Gastroesophageal sphincter (tissue), 4 donors: ENCODE results near the gene CEP104. TPM values are rescaled to one million over a fixed set of nuclear protein-coding genes. Genes with fewer than 3 reads are reported as not detected.

Experiments used
- ATAC-seq: fragments of 150-250 bp; one replicate; pipeline ENCODE4 v1.9.1; 2016; ENCODE audit warnings: mild to moderate bottlenecking, moderate library complexity
- H3K27ac ChIP-seq, 4 donors: fragments of 200-600 bp; sonication (generic) in 3 of 4; 1 replicate in 3 of 4; 2 replicates in 1 of 4; pipeline ENCODE4 v1.5.1; 2016 to 2019
- H3K27me3 ChIP-seq: fragments of 200-600 bp; sonication (generic); one replicate; pipeline ENCODE4 v1.5.1; 2019
- H3K36me3 ChIP-seq, 2 donors: fragments of 200-600 bp; sonication (generic); one replicate each; pipeline ENCODE4 v1.5.1; 2019; ENCODE audit warnings: control low read depth in 1 of 2
- H3K4me1 ChIP-seq, 3 donors: fragments of 200-600 bp; sonication (generic); 1 replicate in 2 of 3; 2 replicates in 1 of 3; pipeline ENCODE4 v1.5.1; 2016 to 2019; ENCODE audit warnings: control low read depth in 2 of 3
- H3K4me3 ChIP-seq, 2 donors: fragments of 200-600 bp; sonication (generic); one replicate each; pipeline ENCODE4 v1.5.1; 2019; ENCODE audit warnings: mild to moderate bottlenecking in 1 of 2, moderate library complexity in 1 of 2
- H3K9me3 ChIP-seq, 3 donors: fragments of 200-600 bp; sonication (generic); one replicate each; pipeline ENCODE4 v1.5.1; 2017 to 2019; ENCODE audit warnings: control low read depth in 2 of 3
- CTCF ChIP-seq, 4 experiments: fragments of 200-600 bp in 2 of 4; fragments of 450-650 bp in 2 of 4; sonication (generic) in 1 of 4; IDR thresholded peaks; one replicate each; pipeline ENCODE4 v1.5.1; 2017 to 2019; ENCODE audit warnings: antibody characterized with exemption in 4 of 4, mild to moderate bottlenecking in 2 of 4, moderate library complexity in 2 of 4
- EP300 ChIP-seq: sonication (generic); formaldehyde crosslinking; IDR thresholded peaks from one replicate; pipeline ENCODE4 v1.6.1; 2017; ENCODE audit warnings: antibody characterized with exemption, mild to moderate bottlenecking
- POLR2A ChIP-seq, 2 donors: fragments of 450-650 bp; IDR thresholded peaks; one replicate each; pipeline ENCODE4 v1.6.1; 2017; ENCODE audit warnings: antibody characterized with exemption in 2 of 2, mild to moderate bottlenecking in 2 of 2, moderate library complexity in 1 of 2
- POLR2AphosphoS5 ChIP-seq: sonication (generic); formaldehyde crosslinking; IDR thresholded peaks from one replicate; pipeline ENCODE4 v1.6.1; 2017; ENCODE audit warnings: antibody characterized with exemption
- WGBS, 2 donors: methylation state at CpG; one replicate each; pipeline ENCODE4 v1.1.5; 2018; ENCODE audit warnings: low coverage in 1 of 2; 5-methylcytosine and 5-hydroxymethylcytosine counted together
- total RNA-seq, 4 donors: library from RNA; depleted of rRNA; stranded (reverse); fragments of >200 nt; gene quantifications; one replicate each; pipeline ENCODE4 v1.1.0, GENCODE V29; 2016

CEP104 gene
- total RNA-seq, 4 donors from 2014 or later: 29.3 to 78.2 (median 41.8) TPM

DNA sequence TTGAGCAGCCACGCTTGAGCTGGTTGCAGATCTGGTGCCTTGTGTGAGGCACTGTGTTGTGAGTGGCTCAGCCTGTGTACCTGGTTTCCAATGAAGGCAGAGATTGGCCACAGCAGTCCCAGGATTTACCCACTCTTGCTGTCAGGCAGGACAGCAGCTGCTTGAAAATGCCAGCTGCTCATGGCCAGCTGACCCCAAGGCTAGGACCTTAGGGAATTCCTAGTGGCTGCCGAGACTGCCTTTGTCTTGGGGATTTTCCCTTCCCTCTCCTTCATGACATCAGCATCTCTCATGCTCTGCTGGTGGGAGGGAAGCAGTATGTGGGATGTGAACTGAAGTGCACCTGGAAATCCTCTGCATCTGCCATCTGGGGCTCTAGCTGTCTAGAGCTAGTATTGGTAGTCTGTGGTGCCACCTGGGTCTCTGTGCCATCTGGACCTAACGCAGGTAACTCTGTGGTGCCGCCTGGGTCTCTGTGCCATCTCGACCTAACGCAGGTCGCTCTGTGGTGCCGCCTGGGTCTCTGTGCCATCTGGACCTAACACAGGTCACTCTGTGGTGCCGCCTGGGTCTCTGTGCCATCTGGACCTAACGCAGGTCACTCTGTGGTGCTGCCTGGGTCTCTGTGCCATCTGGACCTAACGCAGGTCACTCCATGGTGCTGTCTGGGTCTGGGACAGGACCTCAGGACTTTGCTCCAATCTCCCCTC lies 56.9 kb downstream of the CEP104 start:
- WGBS, 2 donors: 43 to 100% methylated on average over 1 of the region's 11 CpGs
- no peaks in the 10 kb centered on the region for H3K9me3 ChIP-seq
- H3K27me3 ChIP-seq: peaks cover 25% of the 10 kb centered on the region
- H3K4me1 ChIP-seq: peaks cover 0 to 15% (median 5%) of the 10 kb centered on the region in 3 donors
- H3K4me3 ChIP-seq: no peak overlapping the region
- TF ChIP-seq EP300: no peak
- TF ChIP-seq POLR2A (IDR thresholded peaks at IDR 0.05): no peak
- TF ChIP-seq CTCF (IDR thresholded peaks at IDR 0.05): no peak
- TF ChIP-seq POLR2AphosphoS5: no peak
- no peak for ATAC-seq
- H3K36me3 ChIP-seq: no peaks in the 10 kb centered on the region
- no peak overlapping the region for H3K27ac ChIP-seq

DNA sequence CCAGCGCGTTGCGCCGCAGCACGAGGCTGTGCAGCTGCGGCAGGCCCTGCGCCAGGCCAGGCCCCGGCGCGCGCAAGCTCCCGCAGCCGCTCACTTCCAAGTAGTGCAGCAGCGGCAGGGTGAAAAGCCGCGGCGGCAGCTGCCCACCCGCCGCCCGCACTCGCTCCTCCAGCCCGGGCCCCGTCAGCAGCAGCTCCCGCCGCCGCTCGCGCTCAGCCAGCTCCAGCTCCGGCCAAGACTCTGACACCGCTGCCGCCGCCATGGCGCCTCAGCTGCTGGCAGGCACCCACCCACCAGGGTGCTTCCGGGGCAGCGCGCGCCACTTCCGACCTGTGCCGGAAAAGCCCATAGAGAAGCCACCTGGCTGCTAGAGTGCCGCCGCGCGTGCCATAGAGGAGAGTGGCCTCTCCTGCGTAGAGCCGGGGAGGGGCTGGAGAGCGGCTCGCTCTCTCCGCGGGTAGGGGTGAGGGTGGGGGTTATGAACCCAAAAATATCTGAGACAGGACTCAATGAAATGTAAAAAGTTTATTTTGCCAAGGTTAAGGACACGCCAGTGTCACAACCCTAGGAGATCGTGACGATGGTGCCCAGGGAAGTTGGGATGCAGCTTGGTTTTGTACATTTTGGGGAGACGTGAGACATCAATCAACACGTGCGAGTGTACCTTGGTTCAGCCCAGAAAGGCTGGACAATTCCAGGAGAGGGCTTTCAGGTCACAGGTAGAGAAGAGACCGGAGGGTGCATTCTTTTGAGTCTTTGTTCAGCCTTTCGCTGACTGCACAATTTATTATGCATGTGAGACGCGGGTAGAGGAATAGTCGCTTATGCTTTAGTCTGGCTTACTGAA lies 60.6 kb downstream of the CEP104 start, which contains the start of gene LRRC47:
LRRC47 (minus strand) TSS at position 284 of the 847 bp plus-strand sequence; CDS start at position 262, 22 bp downstream.
- H3K27ac ChIP-seq: peak within 1 kb of the TSS; percentile 17 to 86 (median 82)
- TF ChIP-seq CTCF (IDR thresholded peaks at IDR 0.05) (peak in 2 of 4 experiments; percentile 12 to 48), POLR2A (IDR thresholded peaks at IDR 0.05) (peak; percentile 64 to 75), EP300 (no peak), POLR2AphosphoS5 (peak; percentile 82)
- H3K9me3 ChIP-seq: no peaks in the 10 kb centered on the region
- H3K27me3 ChIP-seq: peaks cover 11% of the 10 kb centered on the region
- peak; percentile 99 for ATAC-seq
- H3K4me3 ChIP-seq: peak within 1 kb of the TSS; percentile 51 to 76
- H3K4me1 ChIP-seq: peaks cover 4 to 50% (median 21%) of the 10 kb centered on the region in 3 donors
- peaks cover 0 to 13% of the 10 kb centered on the region in 2 donors for H3K36me3 ChIP-seq
- 0 to 4% methylated on average over 10 of the region's 60 CpGs for WGBS, 2 donors

DNA sequence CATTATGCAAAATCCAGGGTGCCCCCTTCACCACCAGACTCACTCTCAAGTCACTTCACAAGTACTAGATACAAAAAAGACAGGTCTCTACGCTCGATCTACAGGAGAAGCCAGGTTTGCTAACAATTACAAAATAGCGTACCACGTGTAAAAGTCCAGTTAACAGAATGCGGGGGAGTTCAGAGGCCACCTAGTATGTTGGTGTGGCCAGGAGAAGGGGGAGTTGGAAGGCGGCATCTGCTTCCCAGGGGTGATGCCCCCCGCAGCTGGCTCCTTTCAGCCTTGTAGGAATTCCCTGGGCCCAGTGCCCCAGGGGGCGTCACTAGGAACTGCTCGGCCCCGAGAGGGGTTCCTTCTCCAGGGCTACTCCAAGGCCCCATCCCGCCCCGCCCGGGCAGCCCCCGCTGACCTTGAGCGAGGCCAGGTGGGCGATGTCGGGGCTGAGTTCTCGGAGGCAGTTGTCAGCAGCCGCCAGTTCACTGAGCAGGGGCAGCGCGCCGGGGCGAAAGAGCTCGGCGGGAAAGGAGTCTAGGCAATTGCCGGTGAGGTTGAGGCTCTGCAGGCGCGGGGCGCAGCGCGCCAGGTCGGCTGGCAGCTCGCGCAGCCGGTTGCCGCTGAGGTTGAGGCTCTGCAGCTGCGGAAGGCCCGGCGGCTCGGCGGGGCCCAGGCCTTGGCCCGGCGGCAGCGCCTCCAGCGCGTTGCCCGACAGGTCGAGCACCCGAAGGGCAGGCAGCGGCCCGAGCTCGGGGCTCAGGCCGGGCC lies 61.4 kb downstream of the CEP104 start:
- no peak for ATAC-seq
- H3K27ac ChIP-seq: peak overlapping the region; percentile 1 to 86 (median 82)
- peaks cover 0 to 21% of the 10 kb centered on the region in 2 donors for H3K36me3 ChIP-seq
- 8% methylated on average over 4 of the region's 53 CpGs; no CpG with 5 or more reads in 1 of the 2 donors for WGBS, 2 donors
- peaks cover 4 to 58% (median 21%) of the 10 kb centered on the region in 3 donors for H3K4me1 ChIP-seq
- H3K4me3 ChIP-seq: peak overlapping the region; percentile 51 to 76
- TF ChIP-seq POLR2A (IDR thresholded peaks at IDR 0.05) (no peak), POLR2AphosphoS5 (no peak), EP300 (no peak), CTCF (IDR thresholded peaks at IDR 0.05) (no peak)
- H3K9me3 ChIP-seq: no peaks in the 10 kb centered on the region
- peaks cover 11% of the 10 kb centered on the region for H3K27me3 ChIP-seq

DNA sequence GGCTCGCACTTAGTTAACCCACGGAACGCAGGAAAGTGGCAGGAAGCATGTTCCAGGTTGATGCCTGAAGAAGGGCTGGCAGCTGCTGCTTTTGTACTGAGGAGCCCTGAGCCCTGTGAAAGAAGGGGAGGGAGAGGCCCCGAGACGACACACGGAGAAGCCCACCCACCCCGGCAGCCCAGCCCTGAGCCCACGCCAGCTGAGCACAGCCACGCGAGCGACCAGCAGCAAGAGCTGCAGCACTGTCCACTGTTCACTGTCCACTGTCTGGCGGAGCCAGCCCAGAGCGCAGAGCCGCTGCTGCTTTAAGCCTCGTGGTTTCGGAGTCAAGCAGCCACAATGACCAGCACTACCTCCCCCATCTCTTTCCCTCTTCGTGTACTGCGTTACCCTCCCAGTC lies 66.1 kb downstream of the CEP104 start:
- Histone ChIP-seq H3K4me3 (no peak overlapping the region), H3K4me1 (peaks cover 4 to 73% (median 21%) of the 10 kb centered on the region in 3 donors), H3K9me3 (no peaks in the 10 kb centered on the region), H3K36me3 (peaks cover 0 to 66% of the 10 kb centered on the region in 2 donors), H3K27me3 (no peaks in the 10 kb centered on the region), H3K27ac (no peak overlapping the region)
- TF ChIP-seq POLR2A (IDR thresholded peaks at IDR 0.05) (no peak), CTCF (IDR thresholded peaks at IDR 0.05) (no peak), EP300 (no peak), POLR2AphosphoS5 (no peak)
- 90% methylated on average over 3 of the region's 18 CpGs; no CpG with 5 or more reads in 1 of the 2 donors for WGBS, 2 donors
- no peak for ATAC-seq
